Subcutaneous abdominal adipose tissue (tissue), 5 donors: ENCODE measurements around the gene ITGAD.

Experiments used
- H3K27ac ChIP-seq: one replicate; pipeline ENCODE4 v1.7.0; 2013; ENCODE audit warnings: low read depth, mild to moderate bottlenecking, inconsistent platforms, low read length, moderate library complexity
- H3K27me3 ChIP-seq, 5 donors: one replicate each; pipeline ENCODE4 v1.7.0; 2013; ENCODE audit warnings: low read length in 5 of 5, inconsistent platforms in 1 of 5; ENCODE audit not compliant: control insufficient read depth in 5 of 5, insufficient read depth in 4 of 5
- H3K36me3 ChIP-seq, 5 donors: one replicate each; pipeline ENCODE4 v1.7.0; 2013; ENCODE audit warnings: low read length in 5 of 5; ENCODE audit not compliant: control insufficient read depth in 5 of 5, insufficient read depth in 5 of 5
- H3K4me1 ChIP-seq, 5 donors: one replicate each; pipeline ENCODE4 v1.7.0; 2013; ENCODE audit warnings: low read length in 5 of 5, mild to moderate bottlenecking in 3 of 5, moderate library complexity in 1 of 5; ENCODE audit not compliant: control insufficient read depth in 5 of 5, insufficient read depth in 5 of 5
- H3K4me3 ChIP-seq, 5 donors: one replicate each; pipeline ENCODE4 v1.7.0; 2013; ENCODE audit warnings: low read length in 5 of 5, low read depth in 1 of 5
- H3K9ac ChIP-seq, 5 donors: one replicate each; pipeline ENCODE4 v1.7.0; 2013; ENCODE audit warnings: low read length in 5 of 5, mild to moderate bottlenecking in 4 of 5, moderate library complexity in 3 of 5
- H3K9me3 ChIP-seq, 5 donors: one replicate each; pipeline ENCODE4 v1.7.0; 2013; ENCODE audit warnings: low read length in 5 of 5; ENCODE audit not compliant: control insufficient read depth in 5 of 5
- donor health status: healthy.
- donor health status: healthy.
- donor health status: healthy.
- donor health status: healthy.
- donor health status: healthy.

Gene ITGAD

GRCh38 chr16:31401436-31401835 is 8.3 kb downstream of the ITGAD start:
- H3K27me3 ChIP-seq: peaks cover 0 to 3% (median under 1%) of the 10 kb centered on the region in 5 donors
- H3K36me3 ChIP-seq: no peaks in the 10 kb centered on the region
- no peak overlapping the region for H3K9ac ChIP-seq
- no peak overlapping the region for H3K4me3 ChIP-seq
- peaks cover 0 to 14% (median 9%) of the 10 kb centered on the region in 5 donors for H3K9me3 ChIP-seq
- H3K4me1 ChIP-seq: peaks cover 0 to 12% (median 9%) of the 10 kb centered on the region in 5 donors
- H3K27ac ChIP-seq: no peak overlapping the region

- H3K36me3 ChIP-seq: no peaks in the 10 kb centered on the region
- no peak overlapping the region for H3K27ac ChIP-seq
- H3K27me3 ChIP-seq: peaks cover 0 to 4% (median 0%) of the 10 kb centered on the region in 5 donors
- H3K9me3 ChIP-seq: peaks cover 0 to 14% (median 9%) of the 10 kb centered on the region in 5 donors
- H3K4me1 ChIP-seq: peaks cover 0 to 11% (median 7%) of the 10 kb centered on the region in 5 donors
- H3K9ac ChIP-seq: no peak overlapping the region
- H3K4me3 ChIP-seq: no peak overlapping the region
Observed at GRCh38 chr16:31402687-31403086, 9.6 kb downstream of the ITGAD start.

- H3K9me3 ChIP-seq: peaks cover 0 to 14% (median 9%) of the 10 kb centered on the region in 5 donors
- no peak overlapping the region for H3K27ac ChIP-seq
- peak overlapping the region; percentile 18 to 74 (median 47) for H3K4me3 ChIP-seq
- peaks cover 0 to 11% (median 7%) of the 10 kb centered on the region in 5 donors for H3K4me1 ChIP-seq
- H3K9ac ChIP-seq: peak overlapping the region in 3 of 5 donors; percentile 10 to 48 (median 43)
- peaks cover 0 to 4% (median 0%) of the 10 kb centered on the region in 5 donors for H3K27me3 ChIP-seq
- H3K36me3 ChIP-seq: no peaks in the 10 kb centered on the region
Observed at GRCh38 chr16:31403590-31404352, 10.6 kb downstream of the ITGAD start.

GRCh38 chr16:31404353-31405064 is 11.4 kb downstream of the ITGAD start:
- Histone ChIP-seq H3K9me3 (peaks cover 0 to 9% (median 7%) of the 10 kb centered on the region in 5 donors), H3K4me3 (peak overlapping the region; percentile 18 to 74 (median 47)), H3K27me3 (peaks cover 0 to 4% (median 0%) of the 10 kb centered on the region in 5 donors), H3K27ac (no peak overlapping the region), H3K4me1 (peaks cover 0 to 11% (median 7%) of the 10 kb centered on the region in 5 donors), H3K36me3 (no peaks in the 10 kb centered on the region), H3K9ac (peak overlapping the region in 3 of 5 donors; percentile 10 to 48 (median 43))

- H3K4me3 ChIP-seq: no peak overlapping the region
- H3K9ac ChIP-seq: no peak overlapping the region
- peaks cover 0 to 4% (median 3%) of the 10 kb centered on the region in 5 donors for H3K27me3 ChIP-seq
- peaks cover 0 to 9% (median 7%) of the 10 kb centered on the region in 5 donors for H3K4me1 ChIP-seq
- no peaks in the 10 kb centered on the region for H3K9me3 ChIP-seq
- H3K27ac ChIP-seq: no peak overlapping the region
- no peaks in the 10 kb centered on the region for H3K36me3 ChIP-seq
Observed at GRCh38 chr16:31407406-31407805, 14.3 kb downstream of the ITGAD start.

- H3K4me1 ChIP-seq: peaks cover 0 to under 1% (median 0%) of the 10 kb centered on the region in 5 donors
- no peaks in the 10 kb centered on the region for H3K36me3 ChIP-seq
- no peak overlapping the region for H3K4me3 ChIP-seq
- H3K27me3 ChIP-seq: peaks cover 0 to 7% (median 4%) of the 10 kb centered on the region in 5 donors
- H3K9me3 ChIP-seq: no peaks in the 10 kb centered on the region
- no peak overlapping the region for H3K27ac ChIP-seq
- H3K9ac ChIP-seq: no peak overlapping the region
Observed at GRCh38 chr16:31409433-31409832, 16.3 kb downstream of the ITGAD start.

- no peak overlapping the region for H3K27ac ChIP-seq
- no peaks in the 10 kb centered on the region for H3K9me3 ChIP-seq
- H3K27me3 ChIP-seq: peaks cover 0 to 12% (median 4%) of the 10 kb centered on the region in 5 donors
- H3K4me1 ChIP-seq: no peaks in the 10 kb centered on the region
- H3K4me3 ChIP-seq: no peak overlapping the region
- no peaks in the 10 kb centered on the region for H3K36me3 ChIP-seq
- H3K9ac ChIP-seq: no peak overlapping the region
Observed at GRCh38 chr16:31410082-31410481, 16.9 kb downstream of the ITGAD start.

- H3K36me3 ChIP-seq: no peaks in the 10 kb centered on the region
- H3K4me1 ChIP-seq: no peaks in the 10 kb centered on the region
- H3K27me3 ChIP-seq: peaks cover 0 to 12% (median 4%) of the 10 kb centered on the region in 5 donors
- no peak overlapping the region for H3K9ac ChIP-seq
- H3K27ac ChIP-seq: no peak overlapping the region
- no peak overlapping the region for H3K4me3 ChIP-seq
- no peaks in the 10 kb centered on the region for H3K9me3 ChIP-seq
Observed at GRCh38 chr16:31411024-31411844, 18.1 kb downstream of the ITGAD start.

GRCh38 chr16:31412750-31413149 is 19.6 kb downstream of the ITGAD start:
- no peak overlapping the region for H3K27ac ChIP-seq

More at GRCh38 chr16:31412750-31413149, 19.6 kb downstream of the ITGAD start:
- Histone ChIP-seq H3K27me3 (peaks cover 0 to 12% (median 0%) of the 10 kb centered on the region in 5 donors), H3K4me1 (no peaks in the 10 kb centered on the region), H3K4me3 (no peak overlapping the region), H3K9me3 (no peaks in the 10 kb centered on the region), H3K36me3 (no peaks in the 10 kb centered on the region), H3K9ac (no peak overlapping the region)
